Vagina (tissue), 2 donors: ENCODE results near the gene OR6C1.
"Not testable (repeated sequence)": the region's sequence is repeated elsewhere in the genome, so short reads cannot be mapped to it uniquely, and the experiment has no call there.

Experiments
- POLR2A ChIP-seq, 2 donors: fragments of 450-650 bp; IDR thresholded peaks; one replicate each; pipeline ENCODE4 v1.6.1; 2017; ENCODE audit warnings: antibody characterized with exemption in 2 of 2, mild to moderate bottlenecking in 2 of 2, moderate library complexity in 2 of 2
- POLR2AphosphoS5 ChIP-seq, 2 donors: sonication (generic); formaldehyde crosslinking; IDR thresholded peaks; one replicate each; pipeline ENCODE4 v1.9.0; 2017; ENCODE audit warnings: antibody characterized with exemption in 2 of 2, mild to moderate bottlenecking in 2 of 2, low read depth in 1 of 2; ENCODE audit not compliant: insufficient read depth in 1 of 2
- TF ChIP-seq, protein P1 (sequence below), 3 experiments: fragments of 450-650 bp in 2 of 3; fragments of 200-600 bp in 1 of 3; sonication (generic) in 1 of 3; IDR thresholded peaks; one replicate each; pipeline ENCODE4 v1.5.1; 2017 to 2019; ENCODE audit warnings: antibody characterized with exemption in 3 of 3, mild to moderate bottlenecking in 2 of 3, moderate library complexity in 2 of 3

DNA sequence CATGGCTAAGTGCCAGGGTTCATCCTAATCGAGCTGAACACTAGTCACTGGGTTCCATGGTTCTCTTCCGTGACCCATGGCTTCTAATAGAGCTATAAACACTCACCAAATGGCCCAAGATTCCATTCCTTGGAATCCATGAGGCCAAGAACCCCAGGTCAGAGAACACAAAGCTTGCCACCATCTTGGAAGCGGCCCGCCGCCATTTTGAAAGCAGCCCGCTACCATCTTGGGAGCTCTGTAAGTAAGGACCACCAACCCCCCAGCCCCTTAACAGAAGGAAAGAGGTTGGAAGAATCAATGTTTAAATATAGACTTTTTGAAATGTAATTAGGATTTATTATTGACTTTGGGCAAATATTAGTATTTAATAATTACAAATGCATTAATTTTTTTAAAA, 11.7 kb downstream of the OR6C1 start:
- TF ChIP-seq, protein P1, sequence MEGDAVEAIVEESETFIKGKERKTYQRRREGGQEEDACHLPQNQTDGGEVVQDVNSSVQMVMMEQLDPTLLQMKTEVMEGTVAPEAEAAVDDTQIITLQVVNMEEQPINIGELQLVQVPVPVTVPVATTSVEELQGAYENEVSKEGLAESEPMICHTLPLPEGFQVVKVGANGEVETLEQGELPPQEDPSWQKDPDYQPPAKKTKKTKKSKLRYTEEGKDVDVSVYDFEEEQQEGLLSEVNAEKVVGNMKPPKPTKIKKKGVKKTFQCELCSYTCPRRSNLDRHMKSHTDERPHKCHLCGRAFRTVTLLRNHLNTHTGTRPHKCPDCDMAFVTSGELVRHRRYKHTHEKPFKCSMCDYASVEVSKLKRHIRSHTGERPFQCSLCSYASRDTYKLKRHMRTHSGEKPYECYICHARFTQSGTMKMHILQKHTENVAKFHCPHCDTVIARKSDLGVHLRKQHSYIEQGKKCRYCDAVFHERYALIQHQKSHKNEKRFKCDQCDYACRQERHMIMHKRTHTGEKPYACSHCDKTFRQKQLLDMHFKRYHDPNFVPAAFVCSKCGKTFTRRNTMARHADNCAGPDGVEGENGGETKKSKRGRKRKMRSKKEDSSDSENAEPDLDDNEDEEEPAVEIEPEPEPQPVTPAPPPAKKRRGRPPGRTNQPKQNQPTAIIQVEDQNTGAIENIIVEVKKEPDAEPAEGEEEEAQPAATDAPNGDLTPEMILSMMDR (IDR thresholded peaks at IDR 0.05), result not testable (repeated sequence)
- not testable (repeated sequence) for TF ChIP-seq POLR2AphosphoS5 (IDR thresholded peaks at IDR 0.05; ENCODE audit: insufficient read depth in 1 of 2, low read depth in 1 of 2); POLR2A (IDR thresholded peaks at IDR 0.05)
